Smooth muscle cell (in vitro differentiated cells): Measurements from ENCODE around the gene EFTUD2. TPM values are rescaled to one million over a fixed set of nuclear protein-coding genes. Genes with fewer than 3 reads are reported as not detected.

Source experiments
- DNase-seq: peaks from one replicate; lab custom pipeline; 2025; ENCODE audit not compliant: unreplicated experiment; lab: John Stamatoyannopoulos, UW
- H2AFZ ChIP-seq: fragments of 200-600 bp; sonication (generic); 2 replicates; pipeline ENCODE4 v1.6.0; 2016; ENCODE audit warnings: antibody characterized with exemption, low read depth, mild to moderate bottlenecking
- H3F3A ChIP-seq: fragments of 200-600 bp; sonication (generic); 2 replicates; pipeline ENCODE4 v1.6.0; 2017; ENCODE audit warnings: antibody characterized with exemption, low read depth
- H3K27ac ChIP-seq: fragments of 200-600 bp; sonication (generic); 2 replicates; pipeline ENCODE4 v1.5.1; 2016; ENCODE audit warnings: low read depth, mild to moderate bottlenecking
- H3K27me3 ChIP-seq: fragments of 200-600 bp; sonication (generic); 2 replicates; pipeline ENCODE4 v1.6.1; 2016; ENCODE audit warnings: low read depth, mild to moderate bottlenecking
- H3K36me3 ChIP-seq: fragments of 200-600 bp; sonication (generic); 2 replicates; pipeline ENCODE4 v1.5.1; 2016; ENCODE audit warnings: low read depth
- H3K4me1 ChIP-seq: fragments of 200-600 bp; sonication (generic); 2 replicates; pipeline ENCODE4 v1.5.1; 2016; ENCODE audit warnings: low read depth
- H3K4me2 ChIP-seq: fragments of 200-600 bp; sonication (generic); 2 replicates; pipeline ENCODE4 v1.6.0; 2016; ENCODE audit warnings: mild to moderate bottlenecking
- H3K4me3 ChIP-seq: fragments of 200-600 bp; sonication (generic); 2 replicates; pipeline ENCODE4 v1.5.1; 2016; ENCODE audit warnings: mild to moderate bottlenecking
- H3K79me2 ChIP-seq: fragments of 200-600 bp; sonication (generic); 2 replicates; pipeline ENCODE4 v1.6.0; 2016; ENCODE audit warnings: low read depth, mild to moderate bottlenecking
- H3K9ac ChIP-seq: fragments of 200-600 bp; sonication (generic); 2 replicates; pipeline ENCODE4 v1.6.0; 2016; ENCODE audit warnings: low read depth
- H3K9me3 ChIP-seq: fragments of 200-600 bp; sonication (generic); replicated peaks from 2 replicates; pipeline ENCODE4 v1.5.1; 2016; ENCODE audit warnings: low read depth
- H4K20me1 ChIP-seq: fragments of 200-600 bp; sonication (generic); 2 replicates; pipeline ENCODE4 v1.6.0; 2016; ENCODE audit warnings: low read depth
- WGBS: methylation state at CpG from one replicate; pipeline ENCODE4 v1.1.7; 2016; ENCODE audit warnings: low lambda C conversion rate; 5-methylcytosine and 5-hydroxymethylcytosine counted together
- polyA plus RNA-seq: library from polyadenylated mRNA; unstranded; fragments of >200 nt; fragmentation: Nextera tagmentation; extraction: Ambion mirVana; gene quantifications from 2 replicates; pipeline ENCODE4 v1.2.1, GENCODE V29; 2016
- total RNA-seq: library from RNA; depleted of rRNA; stranded (reverse); fragments of >200 nt; gene quantifications from 2 replicates; pipeline ENCODE4 v1.2.3, GENCODE V29; 2014
- TF ChIP-seq, protein P1 (sequence below): fragments of 200-600 bp; sonication (generic); IDR thresholded peaks from 2 replicates; pipeline ENCODE4 v1.5.1; 2017; ENCODE audit warnings: borderline replicate concordance, mild to moderate bottlenecking, antibody characterized with exemption; ENCODE audit not compliant: insufficient read depth, poor library complexity, severe bottlenecking

EFTUD2 gene
- total and polyA plus RNA-seq, 2 experiments from 2014 or later = 57.2 to 76.0 TPM

- Histone ChIP-seq H3F3A (no peaks in the 10 kb centered on the region), H3K27ac (no peak overlapping the region), H3K4me3 (no peak overlapping the region), H3K36me3 (peaks cover 4% of the 10 kb centered on the region), H3K79me2 (no peaks in the 10 kb centered on the region), H3K4me1 (no peaks in the 10 kb centered on the region), H3K4me2 (no peak overlapping the region), H4K20me1 (no peaks in the 10 kb centered on the region), H3K27me3 (no peaks in the 10 kb centered on the region), H3K9ac (no peak overlapping the region), H2AFZ (no peak overlapping the region), H3K9me3 (no peaks in the 10 kb centered on the region)
- no peak for DNase-seq
- 96% methylated on average over 9 of the region's 9 CpGs for WGBS
- TF ChIP-seq, protein P1, sequence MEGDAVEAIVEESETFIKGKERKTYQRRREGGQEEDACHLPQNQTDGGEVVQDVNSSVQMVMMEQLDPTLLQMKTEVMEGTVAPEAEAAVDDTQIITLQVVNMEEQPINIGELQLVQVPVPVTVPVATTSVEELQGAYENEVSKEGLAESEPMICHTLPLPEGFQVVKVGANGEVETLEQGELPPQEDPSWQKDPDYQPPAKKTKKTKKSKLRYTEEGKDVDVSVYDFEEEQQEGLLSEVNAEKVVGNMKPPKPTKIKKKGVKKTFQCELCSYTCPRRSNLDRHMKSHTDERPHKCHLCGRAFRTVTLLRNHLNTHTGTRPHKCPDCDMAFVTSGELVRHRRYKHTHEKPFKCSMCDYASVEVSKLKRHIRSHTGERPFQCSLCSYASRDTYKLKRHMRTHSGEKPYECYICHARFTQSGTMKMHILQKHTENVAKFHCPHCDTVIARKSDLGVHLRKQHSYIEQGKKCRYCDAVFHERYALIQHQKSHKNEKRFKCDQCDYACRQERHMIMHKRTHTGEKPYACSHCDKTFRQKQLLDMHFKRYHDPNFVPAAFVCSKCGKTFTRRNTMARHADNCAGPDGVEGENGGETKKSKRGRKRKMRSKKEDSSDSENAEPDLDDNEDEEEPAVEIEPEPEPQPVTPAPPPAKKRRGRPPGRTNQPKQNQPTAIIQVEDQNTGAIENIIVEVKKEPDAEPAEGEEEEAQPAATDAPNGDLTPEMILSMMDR = no peak
Measured at GRCh38 chr17:44862278-44862914, 36.8 kb downstream of the EFTUD2 start.

GRCh38 chr17:44859701-44860100 is 39.5 kb downstream of the EFTUD2 start:
- no peaks in the 10 kb centered on the region for H3K79me2 ChIP-seq
- H3K27me3 ChIP-seq = no peaks in the 10 kb centered on the region
- H3K4me2 ChIP-seq = no peak overlapping the region
- no peaks in the 10 kb centered on the region for H3K9me3 ChIP-seq
- H3K4me3 ChIP-seq = no peak overlapping the region
- no peak overlapping the region for H3K27ac ChIP-seq
- TF ChIP-seq, protein P1 = no peak
- no peaks in the 10 kb centered on the region for H4K20me1 ChIP-seq
- no peaks in the 10 kb centered on the region for H3K4me1 ChIP-seq
- 84% methylated on average over 5 of the region's 5 CpGs for WGBS
- H2AFZ ChIP-seq = no peak overlapping the region
- H3K36me3 ChIP-seq = peaks cover 19% of the 10 kb centered on the region
- H3K9ac ChIP-seq = no peak overlapping the region
- no peaks in the 10 kb centered on the region for H3F3A ChIP-seq
- no peak for DNase-seq

- TF ChIP-seq, protein P1 = no peak
- H3K36me3 ChIP-seq = peaks cover 16% of the 10 kb centered on the region
- H2AFZ ChIP-seq = no peak overlapping the region
- H4K20me1 ChIP-seq = no peaks in the 10 kb centered on the region
- no peak for DNase-seq
- no peaks in the 10 kb centered on the region for H3K4me1 ChIP-seq
- no peaks in the 10 kb centered on the region for H3F3A ChIP-seq
- H3K9ac ChIP-seq = no peak overlapping the region
- H3K4me2 ChIP-seq = no peak overlapping the region
- no peak overlapping the region for H3K27ac ChIP-seq
- H3K79me2 ChIP-seq = no peaks in the 10 kb centered on the region
- 95% methylated on average over 5 of the region's 5 CpGs for WGBS
- H3K4me3 ChIP-seq = no peak overlapping the region
- no peaks in the 10 kb centered on the region for H3K9me3 ChIP-seq
- H3K27me3 ChIP-seq = no peaks in the 10 kb centered on the region
Measured at GRCh38 chr17:44854192-44854591, 45.1 kb downstream of the EFTUD2 start.

DNA sequence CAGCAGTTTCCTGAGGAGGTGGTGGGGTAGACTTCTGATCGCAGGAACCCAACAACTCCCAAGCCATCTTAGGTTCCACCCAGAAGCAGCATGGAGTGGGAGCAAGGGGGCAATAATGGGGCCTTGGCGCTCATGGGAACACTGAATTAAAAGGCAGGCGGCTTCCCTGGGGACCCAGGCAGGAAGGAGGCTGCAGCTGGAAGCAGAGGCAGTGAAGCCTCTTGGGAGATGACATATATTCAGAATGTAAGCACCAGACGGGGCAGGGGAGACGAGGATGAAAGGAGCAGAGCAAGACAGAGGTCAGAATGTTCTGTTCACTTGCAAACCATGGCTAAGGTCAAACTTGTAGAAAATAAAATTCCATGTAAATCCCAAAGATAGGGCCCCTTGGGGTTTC is 48.6 kb downstream of the EFTUD2 start:
- no peak overlapping the region for H3K4me2 ChIP-seq
- H3K27me3 ChIP-seq = no peaks in the 10 kb centered on the region
- no peaks in the 10 kb centered on the region for H3K9me3 ChIP-seq
- no peak for DNase-seq
- no peaks in the 10 kb centered on the region for H4K20me1 ChIP-seq
- no peak overlapping the region for H2AFZ ChIP-seq
- no peak overlapping the region for H3K9ac ChIP-seq
- H3K27ac ChIP-seq = no peak overlapping the region
- H3K79me2 ChIP-seq = no peaks in the 10 kb centered on the region
- 98% methylated on average over 5 of the region's 5 CpGs for WGBS
- TF ChIP-seq, protein P1 = no peak
- peaks cover 10% of the 10 kb centered on the region for H3K36me3 ChIP-seq
- H3K4me1 ChIP-seq = no peaks in the 10 kb centered on the region
- no peak overlapping the region for H3K4me3 ChIP-seq
- no peaks in the 10 kb centered on the region for H3F3A ChIP-seq
